A673 (cell line): ENCODE measurements around the gene ARHGEF19.

Experiments used
- EZH2 ChIP-seq: fragments of 200-600 bp; sonication (generic); IDR thresholded peaks from 2 replicates; pipeline ENCODE4 v1.6.1; 2017; ENCODE audit warnings: borderline replicate concordance, low read depth, mild to moderate bottlenecking, mixed read lengths, antibody characterized with exemption, low read length; ENCODE audit not compliant: poor library complexity, severe bottlenecking
- TF ChIP-seq, protein P1 (sequence below): fragments of 300-800, 200-600 bp; sonication (generic); conservative IDR thresholded peaks from 2 replicates; pipeline ENCODE4 v1.5.1; 2017; ENCODE audit warnings: low read depth, mild to moderate bottlenecking, antibody characterized with exemption, low read length, moderate library complexity, mixed read lengths

DNA sequence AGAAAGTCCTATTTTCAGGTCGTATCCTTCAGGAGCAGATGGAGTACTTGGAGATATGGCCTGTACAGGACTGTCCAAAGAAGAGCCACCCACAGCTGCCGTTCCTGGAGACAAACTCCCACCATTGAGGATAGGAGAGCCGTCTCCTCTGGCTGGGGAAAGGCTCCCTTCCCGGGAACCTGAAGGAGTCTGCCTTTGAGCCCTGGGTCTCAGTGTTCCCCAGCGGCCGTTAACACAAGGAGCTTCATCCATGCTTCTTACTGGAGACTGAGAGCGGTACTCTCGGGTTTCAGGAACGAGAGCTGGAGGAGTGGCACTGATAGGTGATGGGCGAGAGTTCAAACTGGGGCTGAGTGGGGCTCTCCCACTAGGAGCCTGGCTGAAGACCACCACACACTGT, 38.9 kb upstream of the ARHGEF19 start:
- TF ChIP-seq, protein P1, sequence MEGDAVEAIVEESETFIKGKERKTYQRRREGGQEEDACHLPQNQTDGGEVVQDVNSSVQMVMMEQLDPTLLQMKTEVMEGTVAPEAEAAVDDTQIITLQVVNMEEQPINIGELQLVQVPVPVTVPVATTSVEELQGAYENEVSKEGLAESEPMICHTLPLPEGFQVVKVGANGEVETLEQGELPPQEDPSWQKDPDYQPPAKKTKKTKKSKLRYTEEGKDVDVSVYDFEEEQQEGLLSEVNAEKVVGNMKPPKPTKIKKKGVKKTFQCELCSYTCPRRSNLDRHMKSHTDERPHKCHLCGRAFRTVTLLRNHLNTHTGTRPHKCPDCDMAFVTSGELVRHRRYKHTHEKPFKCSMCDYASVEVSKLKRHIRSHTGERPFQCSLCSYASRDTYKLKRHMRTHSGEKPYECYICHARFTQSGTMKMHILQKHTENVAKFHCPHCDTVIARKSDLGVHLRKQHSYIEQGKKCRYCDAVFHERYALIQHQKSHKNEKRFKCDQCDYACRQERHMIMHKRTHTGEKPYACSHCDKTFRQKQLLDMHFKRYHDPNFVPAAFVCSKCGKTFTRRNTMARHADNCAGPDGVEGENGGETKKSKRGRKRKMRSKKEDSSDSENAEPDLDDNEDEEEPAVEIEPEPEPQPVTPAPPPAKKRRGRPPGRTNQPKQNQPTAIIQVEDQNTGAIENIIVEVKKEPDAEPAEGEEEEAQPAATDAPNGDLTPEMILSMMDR: no peak
- no peak for TF ChIP-seq EZH2
